HG02610 (cell line): ENCODE measurements around the gene LNPEP.

Experiments used
- ATAC-seq: cut with Tn5 transposase; IDR thresholded peaks from one replicate; pipeline ENCODE4 v1.9.1; 2021; ENCODE audit warnings: mild to moderate bottlenecking, moderate library complexity; ENCODE audit not compliant: unreplicated experiment

Gene LNPEP

GRCh38 chr5:96935559-96936430, at the start of gene LNPEP:
Gene LNPEP, plus strand, starts transcription at chr5:96936080. Its CDS starts 76 bp downstream, at chr5:96936156.
- peak; percentile 57 for ATAC-seq

- peak; percentile 32 for ATAC-seq
Measured at GRCh38 chr5:96893342-96893741, 42.5 kb upstream of the LNPEP start.

DNA sequence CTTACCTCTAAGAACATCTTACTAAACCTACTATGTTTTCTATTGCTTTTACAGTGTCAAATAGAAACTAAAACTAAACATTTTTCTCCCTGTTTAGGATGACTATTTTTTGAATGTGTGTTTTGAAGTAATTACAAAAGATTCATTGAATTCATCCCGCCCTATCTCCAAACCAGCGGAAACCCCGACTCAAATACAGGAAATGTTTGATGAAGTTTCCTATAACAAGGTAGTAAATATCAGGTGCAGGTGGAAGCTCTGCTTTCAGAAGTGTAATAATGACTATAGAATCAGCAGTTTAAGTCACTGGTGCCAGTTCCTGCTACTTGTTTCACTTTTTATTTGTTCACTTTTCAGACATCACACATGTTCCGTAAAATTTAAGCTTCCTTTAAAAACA, 39.6 kb upstream of the LNPEP start:
- ATAC-seq, result peak; percentile 57

GRCh38 chr5:96896806-96897205, 39.1 kb upstream of the LNPEP start:
- peak; percentile 90 for ATAC-seq

- no peak for ATAC-seq
Measured at GRCh38 chr5:96901384-96901783, 34.5 kb upstream of the LNPEP start.

DNA sequence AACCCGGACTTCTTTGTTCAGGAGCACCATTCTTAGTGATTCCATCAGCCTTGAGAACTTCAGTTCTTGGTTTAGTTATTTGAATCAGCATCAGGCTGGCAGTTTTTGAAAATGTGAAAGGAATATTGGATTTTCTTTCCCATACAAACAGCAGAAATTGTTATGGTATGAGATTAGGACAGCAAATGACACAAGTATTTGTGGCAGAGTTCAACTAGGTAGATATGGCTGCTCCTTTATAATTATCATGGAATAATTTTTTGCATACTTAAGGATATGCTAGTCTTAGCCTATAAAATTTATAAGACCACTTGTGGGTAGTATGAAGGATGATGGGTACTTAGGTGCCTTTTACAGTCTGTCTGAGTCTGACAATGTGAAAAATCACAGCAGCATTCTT, 34.0 kb upstream of the LNPEP start:
- ATAC-seq, result no peak

DNA sequence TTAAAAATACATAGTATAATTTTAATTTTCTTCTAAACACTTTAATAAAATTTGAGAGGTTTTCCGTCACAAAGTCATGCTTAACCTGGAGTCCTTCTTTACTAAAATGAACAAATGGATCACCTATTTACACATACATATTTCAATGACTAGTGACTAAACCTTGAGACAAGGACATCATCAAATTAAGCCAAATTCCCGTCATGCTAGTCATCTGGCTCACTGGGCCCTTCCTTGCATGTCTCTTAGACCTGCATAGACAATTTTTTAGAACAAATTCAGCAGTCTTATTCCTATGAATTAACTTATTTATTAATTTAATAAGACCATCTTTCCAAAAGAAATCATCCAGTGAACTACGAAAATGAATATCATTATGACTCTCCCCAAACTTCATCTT, 33.0 kb upstream of the LNPEP start:
- no peak for ATAC-seq

GRCh38 chr5:96903300-96903699, 32.6 kb upstream of the LNPEP start:
- ATAC-seq, result no peak

DNA sequence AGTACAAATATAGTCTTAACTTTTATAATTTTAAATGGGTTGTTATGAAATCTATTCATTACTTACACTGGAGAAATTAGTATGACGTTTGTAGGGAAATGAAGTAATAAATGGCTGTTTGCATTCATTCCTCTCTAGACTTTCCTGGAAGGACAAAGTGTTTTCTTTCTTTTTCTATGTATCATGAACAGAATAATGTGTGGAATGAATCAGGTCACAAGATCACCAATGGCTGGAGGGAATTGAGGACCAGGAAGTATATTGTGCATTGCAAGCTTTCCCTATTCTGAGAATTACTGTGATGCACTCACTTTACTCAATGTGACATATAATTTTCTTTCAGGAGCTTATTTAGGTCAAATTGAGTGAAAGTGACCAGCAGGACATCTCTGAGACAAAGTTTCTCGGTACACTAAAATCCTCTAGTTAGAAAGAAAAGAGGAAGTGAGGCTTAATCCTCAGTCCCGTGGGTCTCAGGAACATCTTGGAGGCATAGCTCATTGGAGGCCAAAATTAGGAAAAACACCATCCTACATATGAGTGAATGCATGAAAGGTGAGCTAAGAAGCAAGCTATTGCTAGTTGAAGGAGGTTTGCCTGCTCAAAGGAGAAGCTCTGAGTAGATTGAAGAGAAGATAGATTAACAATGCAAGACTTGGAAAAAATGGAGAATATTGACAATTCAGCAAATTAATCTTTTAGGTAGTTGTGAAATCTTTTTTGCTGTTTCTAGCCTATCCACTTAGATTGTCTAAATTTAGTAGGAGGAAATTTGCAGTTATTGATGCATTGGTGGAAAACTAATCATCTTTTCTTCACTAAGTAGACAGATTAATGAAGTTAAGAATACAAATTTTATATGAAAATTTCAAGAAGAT, 31.6 kb upstream of the LNPEP start:
- no peak for ATAC-seq

DNA sequence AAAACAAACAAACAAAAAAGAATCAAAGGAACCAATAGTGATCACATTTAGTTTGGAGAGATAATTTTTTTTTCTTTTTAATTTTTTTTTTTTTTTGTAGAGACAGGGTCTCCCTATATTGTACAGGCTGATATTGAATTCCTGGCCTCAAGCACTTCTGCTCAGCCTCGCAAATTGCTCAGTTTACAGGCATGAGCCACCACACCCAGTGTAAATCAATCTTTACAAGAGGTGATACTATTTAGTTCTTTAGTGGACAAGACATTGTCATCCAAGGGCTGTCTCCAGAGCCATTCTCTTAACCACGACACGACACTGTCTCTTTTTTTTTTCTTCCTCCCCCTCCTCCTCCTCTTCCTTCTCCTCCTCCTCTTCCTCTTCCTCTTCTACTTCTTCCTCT, 30.0 kb upstream of the LNPEP start:
- no peak for ATAC-seq

- ATAC-seq, result no peak
Measured at GRCh38 chr5:96909003-96909402, 26.9 kb upstream of the LNPEP start.

DNA sequence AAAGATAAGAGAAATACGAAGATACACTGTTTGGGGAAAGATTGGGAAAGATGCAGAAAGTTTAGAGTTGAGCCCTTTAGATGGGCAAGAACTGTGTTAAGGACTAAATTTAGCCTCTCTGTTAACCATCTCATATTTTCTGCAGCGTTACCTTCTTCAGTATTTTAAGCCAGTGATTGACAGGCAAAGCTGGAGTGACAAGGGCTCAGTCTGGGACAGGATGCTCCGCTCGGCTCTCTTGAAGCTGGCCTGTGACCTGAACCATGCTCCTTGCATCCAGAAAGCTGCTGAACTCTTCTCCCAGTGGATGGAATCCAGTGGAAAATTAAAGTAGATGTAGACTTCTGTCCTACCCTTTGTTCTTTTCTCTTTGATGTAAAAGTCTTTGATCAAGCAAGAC, 26.4 kb upstream of the LNPEP start:
- no peak for ATAC-seq

DNA sequence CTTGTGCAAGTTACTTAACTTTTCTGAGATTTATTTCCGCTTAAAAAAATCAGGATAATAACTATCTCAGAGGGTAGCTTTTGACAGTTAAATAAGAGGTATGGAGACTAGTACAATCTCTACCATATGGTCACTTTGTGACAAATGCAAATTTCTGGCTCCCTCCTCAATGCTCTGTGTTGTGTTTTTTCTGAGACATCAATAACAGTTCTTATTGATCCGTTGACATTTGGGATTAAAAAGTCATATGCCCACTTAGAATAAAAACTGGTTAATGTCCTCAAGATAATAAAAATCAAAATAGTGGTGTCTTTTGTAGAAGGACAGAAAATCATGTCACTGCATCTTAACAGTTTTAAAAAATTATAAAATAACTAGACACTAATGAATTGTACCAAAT, 24.7 kb upstream of the LNPEP start:
- no peak for ATAC-seq

GRCh38 chr5:96913233-96913632, 22.6 kb upstream of the LNPEP start:
- ATAC-seq, result no peak

DNA sequence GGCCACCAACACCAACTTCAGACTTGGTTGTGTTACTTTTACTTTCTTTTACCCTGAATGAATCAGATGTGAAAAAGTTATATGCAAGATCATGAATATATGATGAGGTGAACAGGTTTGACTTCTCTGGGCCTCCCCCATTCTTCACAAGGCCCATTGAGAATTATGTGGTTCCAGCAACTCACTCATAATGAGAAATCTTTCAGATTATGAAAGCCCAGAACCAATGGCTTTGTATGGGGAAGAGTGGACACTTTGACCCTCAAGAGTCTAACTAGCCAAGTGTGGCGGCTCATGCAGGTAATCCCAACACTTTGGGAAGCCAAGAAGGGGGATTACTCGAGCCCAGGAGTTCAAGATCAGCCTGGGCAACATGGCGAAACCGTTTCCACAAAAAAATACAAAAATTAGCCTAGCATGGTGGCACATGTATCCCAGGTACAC, 16.1 kb upstream of the LNPEP start:
- ATAC-seq, result peak; percentile 84

DNA sequence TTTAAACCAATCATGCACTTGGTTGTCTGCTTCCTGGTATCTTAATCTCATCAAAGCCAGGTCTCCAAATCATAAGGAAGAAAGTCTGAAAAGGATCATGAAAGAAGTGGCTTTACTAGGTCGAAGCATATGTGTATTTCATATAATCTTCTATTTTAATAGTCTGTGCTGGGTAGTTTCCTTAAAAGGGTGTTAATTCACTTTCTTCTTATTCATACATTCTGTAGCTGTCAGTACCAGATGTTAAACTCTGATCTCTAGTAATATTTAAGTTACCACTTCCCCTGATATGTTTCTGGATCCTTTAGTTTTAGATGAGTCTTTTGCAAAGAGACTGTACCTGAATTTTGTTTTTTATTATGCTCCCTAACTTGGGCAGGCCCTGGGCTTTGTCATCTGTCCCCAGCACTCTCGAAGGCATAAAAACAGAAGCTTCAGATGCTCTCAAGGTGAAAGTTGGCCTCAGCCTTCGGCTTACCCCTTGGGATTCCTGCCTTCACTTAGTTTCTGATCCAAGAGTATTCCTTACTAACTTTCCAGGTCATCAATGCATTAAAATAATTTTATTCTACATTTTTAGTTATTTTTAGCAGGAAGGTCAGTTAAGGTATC, 15.0 kb upstream of the LNPEP start:
- ATAC-seq, result no peak

- ATAC-seq, result peak; percentile 28
Measured at GRCh38 chr5:96922499-96923244, 13.2 kb upstream of the LNPEP start.

DNA sequence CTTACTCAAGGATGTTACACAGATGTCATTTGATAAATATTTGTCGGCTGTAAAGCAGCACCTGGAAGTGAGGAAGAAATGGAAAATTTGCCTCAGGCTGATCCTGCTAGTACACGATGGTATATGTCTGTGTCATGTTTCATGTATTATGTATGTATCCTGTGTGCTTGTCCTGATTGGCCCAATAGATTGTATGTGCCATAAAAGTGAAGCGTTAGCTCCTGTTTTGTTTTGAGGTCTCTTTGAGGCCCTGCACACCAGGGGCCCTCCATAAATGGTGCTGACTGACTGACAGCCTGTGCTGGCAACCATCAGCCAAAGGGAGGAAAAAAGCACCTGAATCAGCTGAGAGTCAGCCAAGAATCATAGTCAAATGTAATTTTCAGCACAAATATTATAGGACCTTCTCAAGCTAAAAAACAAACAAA, 11.8 kb upstream of the LNPEP start:
- no peak for ATAC-seq

DNA sequence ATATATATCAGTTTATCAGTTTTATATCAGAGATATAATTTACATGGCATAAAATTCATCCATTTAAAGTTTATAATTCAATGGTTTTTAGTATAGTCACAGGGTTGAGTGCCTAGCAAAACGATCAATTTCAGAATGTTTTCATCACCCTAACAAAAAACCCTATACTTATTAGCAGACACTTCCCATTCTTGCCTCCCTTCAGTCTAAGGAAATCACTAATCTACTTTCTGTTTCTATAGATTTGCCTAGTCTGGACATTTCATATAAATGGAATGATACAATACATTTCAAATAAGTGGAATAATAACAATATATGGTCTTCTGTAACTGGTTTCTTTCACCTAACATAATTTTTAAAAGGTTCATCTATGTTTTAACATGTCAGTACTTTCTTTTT, 9.6 kb upstream of the LNPEP start:
- ATAC-seq, result no peak

DNA sequence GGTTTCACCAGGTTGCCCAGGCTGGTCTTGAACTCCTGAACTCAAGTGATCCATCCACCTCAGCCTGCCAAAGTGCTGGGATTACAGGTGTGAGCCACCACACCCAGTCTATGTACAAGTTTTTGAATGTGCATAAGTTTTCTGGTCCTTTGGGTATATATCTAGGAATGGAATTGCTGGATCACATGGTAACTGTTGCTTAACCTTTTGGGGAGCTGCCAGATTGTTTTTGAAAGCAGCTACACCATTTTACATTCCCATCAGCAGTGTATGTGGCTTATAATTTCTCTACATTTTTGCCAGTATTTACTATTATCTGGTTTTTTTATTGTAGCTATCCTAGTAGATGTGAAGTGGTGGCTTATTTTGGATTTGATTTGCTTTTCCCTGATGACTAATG, 8.9 kb upstream of the LNPEP start:
- no peak for ATAC-seq
